Thyroid gland (tissue), 4 donors: ENCODE results near the gene BMP6.

Experiments used
- CTCF ChIP-seq, 6 experiments: fragments of 200-600 bp in 3 of 6; fragments of 450-650 bp in 3 of 6; sonication (generic) in 3 of 6; IDR thresholded peaks; one replicate each; pipeline ENCODE4 v1.5.1; 2016 to 2019; ENCODE audit warnings: antibody characterized with exemption in 6 of 6, mild to moderate bottlenecking in 2 of 6, inconsistent platforms in 1 of 6, moderate library complexity in 1 of 6
- POLR2A ChIP-seq, 2 donors: fragments of 450-650 bp; IDR thresholded peaks; one replicate each; pipeline ENCODE4 v1.6.1; 2017; ENCODE audit warnings: antibody characterized with exemption in 2 of 2, mild to moderate bottlenecking in 2 of 2, moderate library complexity in 1 of 2

DNA sequence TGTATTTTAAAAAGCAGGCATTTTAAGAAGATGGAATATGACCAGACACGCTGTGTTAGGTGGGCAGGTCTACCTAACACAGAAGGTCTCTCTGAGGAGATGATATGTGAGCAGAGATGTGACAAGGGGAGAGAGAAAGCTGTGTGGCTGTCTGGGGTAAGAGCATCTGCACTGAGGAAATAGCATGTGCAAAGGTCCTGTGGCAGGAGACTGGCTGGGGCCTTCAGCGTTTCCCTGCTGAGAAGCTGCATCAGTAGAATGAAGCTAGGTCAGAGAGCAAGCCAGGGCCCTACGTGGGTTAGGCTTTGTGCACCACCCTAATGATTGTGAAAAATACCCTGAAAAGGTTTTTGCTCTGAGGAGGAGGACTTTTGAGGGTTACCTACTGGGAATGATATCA lies 97.7 kb downstream of the BMP6 start:
- TF ChIP-seq CTCF (IDR thresholded peaks at IDR 0.05): no peak
- TF ChIP-seq POLR2A (IDR thresholded peaks at IDR 0.05): no peak
